ENCODE data around the gene USP5. TPM values are rescaled to one million over a fixed set of nuclear protein-coding genes. Genes with fewer than 3 reads are reported as not detected.

USP5 gene
- total RNA-seq, 1 experiment from 2014 or later = 175 TPM

- TF ChIP-seq REST (IDR thresholded peaks at IDR 0.05; ENCODE audit: low read depth) (no peak), EZH2 (IDR thresholded peaks at IDR 0.05) (no peak), RAD21 (IDR thresholded peaks at IDR 0.05; ENCODE audit: low read depth) (no peak)
These were observed 60.4 kb downstream of the USP5 start (continued) for GRCh38 chr12:6912164-6912935.

GRCh38 chr12:6914246-6914946 lies 62.4 kb downstream of the USP5 start, which contains the start of gene ENO2:
Gene ENO2 (plus strand): TSS chr12:6914580. CDS start chr12:6915833, 1,253 bp downstream.
- peak within 1 kb of the TSS; percentile 53 for H3K27ac ChIP-seq (ENCODE audit: low read depth, low read length)
- H3K4me1 ChIP-seq (ENCODE audit: control insufficient read depth in 1 of 2, insufficient read depth in 2 of 2, low read length in 2 of 2) = peaks cover 15 to 27% of the 10 kb centered on the region in 2 experiments
- no peaks in the 10 kb centered on the region for H3K9me2 ChIP-seq (ENCODE audit: insufficient read depth)
- peak within 1 kb of the TSS; percentile 92 for H3K4me2 ChIP-seq (ENCODE audit: low read length)
- peak within 1 kb of the TSS; percentile 79 to 81 for H3K4me3 ChIP-seq (replicated peaks in 1 of 2; ENCODE audit: low read depth in 1 of 2, low read length in 2 of 2)
- peaks cover 13% of the 10 kb centered on the region; the same call in 1 of the 2 replicates for H3K79me2 ChIP-seq (ENCODE audit: insufficient read depth, low read length)
- intact Hi-C loops (cut with micrococcal nuclease) = no loop called here
- ChIA-PET RAD21 (ENCODE audit: low non-redundant PET in 1 of 2, low total read pairs in 2 of 2, uncharacterized antibody in 2 of 2, unreplicated experiment in 2 of 2) (no interaction called here), CTCF (interaction anchor here (1.0 to 1.4 kb wide), 3 partner anchors 11 to 45 kb away, joined by 3 to 4 read pairs (median 3); no protein-coding TSS in a partner anchor), POLR2A (interaction anchor here (0.6 to 1.3 kb wide), 2 partner anchors 20 to 29 kb away, joined by 3 to 7 read pairs; partner anchors contain the start of genes C12orf57 and RNU7-1)
- no peaks in the 10 kb centered on the region for H3K9me3 ChIP-seq (ENCODE audit: control insufficient read depth in 1 of 2, insufficient read depth in 1 of 2, low read depth in 1 of 2, low read length in 2 of 2)
- H3K9ac ChIP-seq (ENCODE audit: low read length) = peak within 1 kb of the TSS; percentile 68
- H3K36me3 ChIP-seq (ENCODE audit: control insufficient read depth in 1 of 2, insufficient read depth in 2 of 2, low read length in 2 of 2) = peaks cover 8 to 11% of the 10 kb centered on the region in 2 experiments
- no peaks in the 10 kb centered on the region for H3K27me3 ChIP-seq (ENCODE audit: insufficient read depth, low read length)
- H4K20me1 ChIP-seq (ENCODE audit: insufficient read depth) = no peaks in the 10 kb centered on the region
- ATAC-seq (peak; percentile 91), DNase-seq (ENCODE audit: low read depth, low spot score) (no peak)
- no TSS peak for BruUV-seq (replicated peaks)
- H2AFZ ChIP-seq (ENCODE audit: low read depth, low read length, poor library complexity, severe bottlenecking) = peak within 1 kb of the TSS; percentile 54
- TF ChIP-seq POLR2A (IDR thresholded peaks at IDR 0.05; ENCODE audit: borderline replicate concordance, extremely low read depth, insufficient read depth, insufficient read length) = no peak
- no peak for TF ChIP-seq REST (IDR thresholded peaks at IDR 0.05; ENCODE audit: low read depth)
- no peak; the same call in 1 of the 2 replicates for TF ChIP-seq SP1 (IDR thresholded peaks at IDR 0.05; ENCODE audit: low read depth)
- TF ChIP-seq POLR2AphosphoS5 (IDR thresholded peaks at IDR 0.05; ENCODE audit: low read depth, low read length) = peak; percentile 50
- TF ChIP-seq CBX3 (IDR thresholded peaks at IDR 0.05; ENCODE audit: low read depth) = no peak
- no peak for TF ChIP-seq CTCF (IDR thresholded peaks at IDR 0.05 in 2 of 3, conservative IDR thresholded peaks at IDR 0.05 in 1 of 3; ENCODE audit: borderline replicate concordance in 1 of 3, insufficient read depth in 1 of 3, low read depth in 2 of 3, low read length in 2 of 3)
- no peak for TF ChIP-seq ELF1 (IDR thresholded peaks at IDR 0.05; ENCODE audit: borderline replicate concordance, low read depth)
- no peak for TF ChIP-seq ZNF274 (IDR thresholded peaks at IDR 0.05; ENCODE audit: low read depth, low read length)
- TF ChIP-seq CEBPB (IDR thresholded peaks at IDR 0.05; ENCODE audit: low read depth) = no peak
- no peak for TF ChIP-seq YY1 (IDR thresholded peaks at IDR 0.05; ENCODE audit: extremely low read depth, insufficient replicate concordance, low read depth, low read length)
- TF ChIP-seq SIN3A (IDR thresholded peaks at IDR 0.05; ENCODE audit: low read depth) = peak; percentile 62
